Stomach smooth muscle (tissue), 2 donors: ENCODE data around the gene PCDHGB3.
A peak's percentile ranks its signal among the peaks of the same experiment; 100 is the strongest.
"Not testable (repeated sequence)": the region's sequence is repeated elsewhere in the genome, so short reads cannot be mapped to it uniquely, and the experiment has no call there.

Experiments
- H3K27ac ChIP-seq: one replicate; pipeline ENCODE4 v1.7.0; 2013; ENCODE audit warnings: mild to moderate bottlenecking, low read length, inconsistent platforms
- H3K27me3 ChIP-seq, 2 donors: one replicate each; pipeline ENCODE4 v1.7.0; 2013; ENCODE audit warnings: low read length in 2 of 2; ENCODE audit not compliant: insufficient read depth in 2 of 2, control insufficient read depth in 1 of 2
- H3K36me3 ChIP-seq, 2 donors: one replicate each; pipeline ENCODE4 v1.7.0; 2013; ENCODE audit warnings: low read length in 2 of 2; ENCODE audit not compliant: control insufficient read depth in 2 of 2, insufficient read depth in 2 of 2
- H3K4me1 ChIP-seq: one replicate; pipeline ENCODE4 v1.7.0; 2013; ENCODE audit warnings: low read length; ENCODE audit not compliant: control insufficient read depth, insufficient read depth
- H3K4me3 ChIP-seq, 2 donors: one replicate each; pipeline ENCODE4 v1.7.0; 2013; ENCODE audit warnings: low read length in 2 of 2
- H3K9ac ChIP-seq, 2 donors: one replicate each; pipeline ENCODE4 v1.7.0; 2013; ENCODE audit warnings: low read length in 2 of 2, mild to moderate bottlenecking in 1 of 2
- H3K9me3 ChIP-seq, 2 donors: one replicate each; pipeline ENCODE4 v1.7.0; 2013; ENCODE audit warnings: low read length in 2 of 2; ENCODE audit not compliant: control insufficient read depth in 2 of 2
- donor health status: healthy.
- donor health status: Pancreatic carcinoma.

PCDHGB3 gene

GRCh38 chr5:141394401-141395187 lies 24.6 kb downstream of the PCDHGB3 start:
- not testable (repeated sequence) for H3K27me3 ChIP-seq, H3K9ac ChIP-seq, H3K4me1 ChIP-seq, H3K4me3 ChIP-seq, H3K27ac ChIP-seq, H3K36me3 ChIP-seq
- peaks cover 32 to 76% of the 10 kb centered on the region in 2 donors for H3K9me3 ChIP-seq

- H3K4me3 ChIP-seq = peak within 1 kb of the TSS; percentile 55 to 62
- not testable (repeated sequence) for H3K4me1 ChIP-seq, H3K27ac ChIP-seq, H3K36me3 ChIP-seq, H3K27me3 ChIP-seq, H3K9ac ChIP-seq
- peaks cover 18 to 71% of the 10 kb centered on the region in 2 donors for H3K9me3 ChIP-seq
Measured at GRCh38 chr5:141397756-141398551, 27.9 kb downstream of the PCDHGB3 start, which contains the start of gene PCDHGB5. Gene PCDHGB5, plus strand, starts transcription at chr5:141397947. Its CDS starts 181 bp downstream, at chr5:141398128.

GRCh38 chr5:141398608-141399007 lies 28.6 kb downstream of the PCDHGB3 start:
- H3K9me3 ChIP-seq = peaks cover 16 to 71% of the 10 kb centered on the region in 2 donors
- H3K4me1 ChIP-seq = no peaks in the 10 kb centered on the region
- H3K36me3 ChIP-seq = peaks cover 0 to 2% of the 10 kb centered on the region in 2 donors
- H3K4me3 ChIP-seq = peak overlapping the region; percentile 55 to 62
- no peaks in the 10 kb centered on the region for H3K27me3 ChIP-seq
- no peak overlapping the region for H3K9ac ChIP-seq
- no peak overlapping the region for H3K27ac ChIP-seq

- Histone ChIP-seq H3K9me3 (peaks cover 19 to 73% of the 10 kb centered on the region in 2 donors), H3K4me1 (no peaks in the 10 kb centered on the region), H3K27me3 (no peaks in the 10 kb centered on the region), H3K27ac (no peak overlapping the region), H3K4me3 (peak overlapping the region; percentile 48 to 49), H3K36me3 (peaks cover 0 to 2% of the 10 kb centered on the region in 2 donors), H3K9ac (no peak overlapping the region)
Measured at GRCh38 chr5:141399555-141400258, 29.7 kb downstream of the PCDHGB3 start.

GRCh38 chr5:141402553-141403243 lies 32.7 kb downstream of the PCDHGB3 start, which contains the start of gene PCDHGA9:
Gene PCDHGA9, plus strand, starts transcription at chr5:141402778. Its CDS starts 175 bp downstream, at chr5:141402953.
- H3K27me3 ChIP-seq = no peaks in the 10 kb centered on the region
- H3K36me3 ChIP-seq = no peaks in the 10 kb centered on the region
- H3K9ac ChIP-seq = no peak within 1 kb of the TSS
- H3K4me1 ChIP-seq = no peaks in the 10 kb centered on the region
- no peak within 1 kb of the TSS for H3K27ac ChIP-seq
- H3K9me3 ChIP-seq = peaks cover 21 to 74% of the 10 kb centered on the region in 2 donors
- H3K4me3 ChIP-seq = peak within 1 kb of the TSS; percentile 60 to 65

GRCh38 chr5:141403387-141403786 lies 33.3 kb downstream of the PCDHGB3 start:
- Histone ChIP-seq H3K4me1 (no peaks in the 10 kb centered on the region), H3K27ac (no peak overlapping the region), H3K9ac (no peak overlapping the region), H3K36me3 (no peaks in the 10 kb centered on the region), H3K4me3 (peak overlapping the region; percentile 60 to 65), H3K27me3 (no peaks in the 10 kb centered on the region), H3K9me3 (peaks cover 21 to 78% of the 10 kb centered on the region in 2 donors)

- not testable (repeated sequence) for H3K27me3 ChIP-seq, H3K9ac ChIP-seq, H3K4me1 ChIP-seq, H3K36me3 ChIP-seq, H3K27ac ChIP-seq
- Histone ChIP-seq H3K4me3 (peak within 1 kb of the TSS; percentile 33 to 40), H3K9me3 (peaks cover 34 to 78% of the 10 kb centered on the region in 2 donors)
Measured at GRCh38 chr5:141407790-141408505, 37.9 kb downstream of the PCDHGB3 start, which contains the start of gene PCDHGB6. Gene PCDHGB6, plus strand, starts transcription at chr5:141408021. Its CDS starts 182 bp downstream, at chr5:141408203.

GRCh38 chr5:141409598-141410306 lies 39.7 kb downstream of the PCDHGB3 start:
- no peak overlapping the region for H3K27ac ChIP-seq
- peaks cover 2 to 6% of the 10 kb centered on the region in 2 donors for H3K36me3 ChIP-seq
- H3K9me3 ChIP-seq = peaks cover 34 to 78% of the 10 kb centered on the region in 2 donors
- H3K27me3 ChIP-seq = no peaks in the 10 kb centered on the region
- no peak overlapping the region for H3K9ac ChIP-seq
- H3K4me1 ChIP-seq = no peaks in the 10 kb centered on the region
- peak overlapping the region; percentile 29 to 35 for H3K4me3 ChIP-seq

- peaks cover 28 to 61% of the 10 kb centered on the region in 2 donors for H3K9me3 ChIP-seq
- no peak overlapping the region for H3K27ac ChIP-seq
- peak overlapping the region; percentile 40 to 44 for H3K4me3 ChIP-seq
- H3K9ac ChIP-seq = no peak overlapping the region
- peaks cover 2 to 6% of the 10 kb centered on the region in 2 donors for H3K36me3 ChIP-seq
- no peaks in the 10 kb centered on the region for H3K4me1 ChIP-seq
- no peaks in the 10 kb centered on the region for H3K27me3 ChIP-seq
Measured at GRCh38 chr5:141411575-141411974, 41.5 kb downstream of the PCDHGB3 start.
